Fibroblast of lung (primary cell): ENCODE data around the gene ZMYND19. TPM values are rescaled to one million over a fixed set of nuclear protein-coding genes. Genes with fewer than 3 reads are reported as not detected.

ENCODE experiments used
- DNase-seq, 2 donors: peaks; one replicate each; pipeline versions ENCODE4 v3.0.0 to v3.0.0-alpha.2; 2010; ENCODE audit warnings: low read depth in 2 of 2
- H2AFZ ChIP-seq: 2 replicates; pipeline ENCODE4 v1.5.1; 2012; ENCODE audit warnings: low read length, control low read depth, inconsistent platforms
- H3K27ac ChIP-seq: 2 replicates; pipeline ENCODE4 v1.5.1; 2011; ENCODE audit warnings: low read length, control low read depth; ENCODE audit not compliant: insufficient read depth
- H3K27me3 ChIP-seq: 2 replicates; pipeline ENCODE4 v1.5.1; 2011; ENCODE audit warnings: mild to moderate bottlenecking, low read length; ENCODE audit not compliant: control insufficient read depth, insufficient read depth
- H3K36me3 ChIP-seq: 2 replicates; pipeline ENCODE4 v1.5.1; 2011; ENCODE audit warnings: low read length; ENCODE audit not compliant: control insufficient read depth, insufficient read depth
- H3K4me1 ChIP-seq: 2 replicates; pipeline ENCODE4 v1.5.1; 2011; ENCODE audit warnings: low read length; ENCODE audit not compliant: control insufficient read depth, insufficient read depth; ENCODE audit errors: extremely low read depth
- H3K4me2 ChIP-seq: 2 replicates; pipeline ENCODE4 v1.5.1; 2011; ENCODE audit warnings: low read length, control low read depth; ENCODE audit not compliant: insufficient read depth; ENCODE audit errors: extremely low read depth
- H3K4me3 ChIP-seq, 4 experiments: fragments of 200-600 bp in 1 of 4; sonication (generic) in 1 of 4; replicated peaks in 1 of 4; 2 replicates each; pipeline ENCODE4 v1.5.1; 2011 to 2016; ENCODE audit warnings: low read length in 4 of 4, low read depth in 3 of 4, mild to moderate bottlenecking in 3 of 4, control low read depth in 2 of 4, inconsistent platforms in 1 of 4, mixed read lengths in 1 of 4; ENCODE audit not compliant: insufficient read depth in 1 of 4; ENCODE audit errors: control extremely low read depth in 1 of 4
- H3K79me2 ChIP-seq: 2 replicates; pipeline ENCODE4 v1.5.1; 2012; ENCODE audit warnings: mild to moderate bottlenecking, low read length, inconsistent platforms; ENCODE audit not compliant: control insufficient read depth, insufficient read depth
- H3K9ac ChIP-seq: 2 replicates; pipeline ENCODE4 v1.5.1; 2011; ENCODE audit warnings: mild to moderate bottlenecking, low read length, control low read depth; ENCODE audit not compliant: insufficient read depth
- H3K9me3 ChIP-seq: 2 replicates; pipeline ENCODE4 v1.5.1; 2012; ENCODE audit warnings: low read depth, low read length; ENCODE audit not compliant: control insufficient read depth, insufficient read depth
- H4K20me1 ChIP-seq: 2 replicates; pipeline ENCODE4 v1.5.1; 2011; ENCODE audit warnings: low read length; ENCODE audit not compliant: control insufficient read depth, insufficient read depth; ENCODE audit errors: extremely low read depth
- CTCF ChIP-seq, 2 donors: IDR thresholded peaks in 1 of 2; conservative IDR thresholded peaks in 1 of 2; 1 replicate in 1 of 2; 2 replicates in 1 of 2; pipeline ENCODE4 v1.5.1; 2011 to 2012; ENCODE audit warnings: low read length in 2 of 2, control low read depth in 1 of 2, inconsistent platforms in 1 of 2, low read depth in 1 of 2, mild to moderate bottlenecking in 1 of 2
- EZH2 ChIP-seq: IDR thresholded peaks from 2 replicates; pipeline ENCODE4 v1.5.1; 2012; ENCODE audit warnings: low read length, control low read depth, mild to moderate bottlenecking; ENCODE audit errors: missing control alignments
- polyA plus RNA-seq, 2 donors: library from polyadenylated mRNA; depleted of rRNA in 1 of 2; stranded (reverse) in 1 of 2; unstranded in 1 of 2; fragments of >200 nt; gene quantifications; 2 replicates each; pipeline ENCODE4 v1.2.1, GENCODE V29; 2011 to 2012; ENCODE audit warnings: missing spikeins in 1 of 2
- total RNA-seq: library from RNA; depleted of rRNA; stranded (reverse); fragments of >200 nt; gene quantifications from 2 replicates; pipeline ENCODE4 v1.2.1, GENCODE V29; 2014

Gene ZMYND19
- total and polyA plus RNA-seq, 2 donors (not counting 1 experiment from before 2014, with no cell fraction given), result 11.2 to 12.7 TPM

DNA sequence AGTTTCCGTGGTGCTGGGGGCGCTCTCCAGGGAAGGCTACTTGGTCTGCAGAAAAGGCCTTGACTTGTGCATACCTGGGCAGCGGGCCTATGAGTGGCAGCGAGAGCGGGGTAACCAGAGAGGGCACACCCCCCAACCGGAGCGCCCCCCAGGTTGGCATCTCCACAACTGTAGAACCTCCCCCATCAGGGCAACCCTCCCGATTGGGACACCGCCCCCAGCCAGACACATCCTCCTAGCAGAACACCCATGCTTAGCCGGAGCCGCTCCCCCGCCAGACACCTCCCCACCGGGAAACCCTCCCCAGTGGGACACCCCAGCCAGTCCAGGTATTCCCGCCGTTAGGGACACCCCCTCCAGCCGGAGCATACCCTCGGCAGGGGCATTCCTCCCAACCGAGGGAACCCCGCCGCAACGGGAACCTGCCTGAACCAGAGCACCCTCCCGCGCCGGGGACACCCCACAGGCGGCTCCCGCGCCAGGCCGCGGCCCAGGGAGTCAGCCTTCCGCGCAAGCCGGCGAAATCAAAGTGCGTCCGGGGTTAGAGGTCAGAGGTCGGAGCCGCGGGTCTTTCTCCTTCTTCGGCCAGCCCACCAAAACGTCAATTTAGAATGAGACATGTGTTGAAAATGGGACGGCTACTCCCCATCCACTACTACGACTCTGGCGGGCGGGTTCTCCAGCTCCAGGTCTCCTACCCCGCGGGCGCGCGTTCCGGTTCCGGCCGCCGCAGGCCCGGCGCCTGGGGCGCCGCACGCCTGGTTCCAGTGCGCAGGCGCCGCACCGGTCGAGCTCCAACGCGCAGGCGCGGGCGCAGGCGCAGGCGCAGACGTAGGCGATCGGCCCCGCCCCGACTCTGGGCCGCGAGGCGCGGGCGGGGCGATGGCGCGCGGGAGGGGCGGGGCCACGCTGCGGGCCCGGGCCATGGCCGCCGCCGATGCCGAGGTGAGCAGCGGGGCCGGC lies 28.1 kb upstream of the ZMYND19 start, which contains the start of gene EHMT1:
Gene EHMT1, plus strand, starts transcription at position 901 of the 963 bp plus-strand sequence. Its CDS starts 24 bp downstream, at position 925.
- no peaks in the 10 kb centered on the region for H3K9me3 ChIP-seq
- peaks cover 58% of the 10 kb centered on the region for H3K79me2 ChIP-seq
- peak within 1 kb of the TSS; percentile 88 for H3K9ac ChIP-seq
- H3K27me3 ChIP-seq, result no peaks in the 10 kb centered on the region
- peak; percentile 64 to 83 for DNase-seq
- peaks cover 7% of the 10 kb centered on the region for H3K4me1 ChIP-seq
- H3K36me3 ChIP-seq, result peaks cover 19% of the 10 kb centered on the region
- H3K4me2 ChIP-seq, result peak within 1 kb of the TSS; percentile 99
- peak within 1 kb of the TSS; percentile 58 for H2AFZ ChIP-seq
- H4K20me1 ChIP-seq, result no peaks in the 10 kb centered on the region
- TF ChIP-seq CTCF (conservative IDR thresholded peaks at IDR 0.05 in 1 of 2, IDR thresholded peaks at IDR 0.05 in 1 of 2; ENCODE audit: low read depth in 1 of 2, low read length in 2 of 2) (peak in 1 of 2 donors; percentile 5), EZH2 (no peak)
- H3K4me3 ChIP-seq, result peak within 1 kb of the TSS; percentile 72 to 92 (median 83)
- peak within 1 kb of the TSS; percentile 93 for H3K27ac ChIP-seq

DNA sequence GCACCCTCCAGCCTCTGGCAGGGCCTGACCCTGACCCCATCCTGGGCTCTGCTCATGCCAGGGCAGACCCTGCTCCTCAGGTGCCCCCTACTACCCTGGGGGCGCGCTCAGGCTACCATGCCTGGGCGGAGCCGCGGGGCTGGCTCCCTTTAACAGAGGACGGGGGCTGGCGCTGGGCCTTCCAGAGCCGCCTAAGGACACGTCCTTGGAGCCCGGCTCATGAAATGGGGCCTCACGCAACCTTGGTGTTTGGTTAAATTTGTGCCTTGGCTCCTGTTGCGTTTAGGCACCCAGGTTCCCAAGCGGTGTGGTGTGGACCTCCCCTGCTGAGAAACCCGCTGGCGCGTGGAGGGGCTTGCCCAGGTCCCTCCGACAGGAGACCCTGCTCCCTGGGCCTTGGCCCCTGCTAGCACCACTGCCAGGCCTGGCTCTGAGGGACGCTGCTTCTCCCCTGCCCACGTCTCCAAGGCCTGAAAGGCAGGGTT lies 25.1 kb upstream of the ZMYND19 start:
- Histone ChIP-seq H3K27ac (no peak overlapping the region), H3K79me2 (peaks cover 32% of the 10 kb centered on the region), H3K4me2 (no peak overlapping the region), H3K27me3 (no peaks in the 10 kb centered on the region), H3K9ac (no peak overlapping the region), H3K4me1 (peaks cover 14% of the 10 kb centered on the region), H3K36me3 (peaks cover 20% of the 10 kb centered on the region), H3K4me3 (no peak overlapping the region), H4K20me1 (no peaks in the 10 kb centered on the region), H2AFZ (no peak overlapping the region), H3K9me3 (no peaks in the 10 kb centered on the region)
- DNase-seq, result no peak
- TF ChIP-seq EZH2, result no peak
- no peak for TF ChIP-seq CTCF (conservative IDR thresholded peaks at IDR 0.05 in 1 of 2, IDR thresholded peaks at IDR 0.05 in 1 of 2; ENCODE audit: low read depth in 1 of 2, low read length in 2 of 2)

- peaks cover 20% of the 10 kb centered on the region for H3K36me3 ChIP-seq
- no peaks in the 10 kb centered on the region for H3K27me3 ChIP-seq
- H3K4me2 ChIP-seq, result no peak overlapping the region
- no peak overlapping the region for H3K9ac ChIP-seq
- no peak for TF ChIP-seq EZH2
- no peak for TF ChIP-seq CTCF (conservative IDR thresholded peaks at IDR 0.05 in 1 of 2, IDR thresholded peaks at IDR 0.05 in 1 of 2; ENCODE audit: low read depth in 1 of 2, low read length in 2 of 2)
- no peak overlapping the region for H3K27ac ChIP-seq
- DNase-seq, result no peak
- H3K4me3 ChIP-seq, result no peak overlapping the region
- H3K9me3 ChIP-seq, result no peaks in the 10 kb centered on the region
- H2AFZ ChIP-seq, result no peak overlapping the region
- peaks cover 26% of the 10 kb centered on the region for H3K79me2 ChIP-seq
- H4K20me1 ChIP-seq, result no peaks in the 10 kb centered on the region
- H3K4me1 ChIP-seq, result peaks cover 10% of the 10 kb centered on the region
Measured at GRCh38 chr9:137614631-137615386, 24.5 kb upstream of the ZMYND19 start.
